Fibroblast of gingiva (primary cell): ENCODE measurements around the gene B4GALT5.

Experiments used
- DNase-seq: peaks from one replicate; pipeline ENCODE4 v3.0.0-alpha.2; 2011; ENCODE audit warnings: low read depth

Gene B4GALT5

GRCh38 chr20:49583669-49584417 is 129.8 kb downstream of the B4GALT5 start:
- peak; percentile 71 for DNase-seq

DNA sequence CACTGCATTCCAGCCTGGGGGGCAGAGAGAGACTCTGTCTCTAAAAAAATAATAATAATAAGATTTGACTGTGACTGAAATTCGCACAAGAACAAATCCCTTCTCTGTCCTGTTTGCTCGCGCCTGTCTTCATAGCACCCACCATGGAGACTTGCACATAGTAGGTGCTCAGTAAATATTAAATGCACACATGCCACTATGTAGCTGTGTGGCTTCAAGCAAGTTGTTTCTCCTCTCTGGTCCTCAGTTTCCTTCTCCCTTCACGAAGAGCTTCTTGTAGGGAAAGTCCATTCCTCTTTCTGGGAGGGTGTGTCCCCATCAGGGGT is 130.4 kb downstream of the B4GALT5 start:
- DNase-seq = no peak
